GM23338 (cell line): ENCODE data around the gene TYSND1. TPM values are rescaled to one million over a fixed set of nuclear protein-coding genes. Genes with fewer than 3 reads are reported as not detected.

Source experiments
- ATAC-seq: fragments of 200-7000 bp; cut with Tn5 transposase; 3 replicates; pipeline ENCODE4 v1.9.1; 2020
- DNase-seq: peaks from one replicate; pipeline ENCODE4 v3.0.0-alpha.2; 2015; ENCODE audit warnings: low spot score
- H2AFZ ChIP-seq: fragments of 200-600 bp; sonication (generic); 2 replicates; pipeline ENCODE4 v1.8.0; 2016; ENCODE audit warnings: antibody characterized with exemption, mild to moderate bottlenecking, moderate library complexity
- H3F3A ChIP-seq: fragments of 200-600 bp; sonication (generic); replicated peaks from 2 replicates; pipeline ENCODE4 v1.8.0; 2017; ENCODE audit warnings: antibody characterized with exemption, mixed run types, low read depth
- H3K27ac ChIP-seq: fragments of 200-600 bp; sonication (generic); 2 replicates; pipeline ENCODE4 v1.6.1; 2016; ENCODE audit warnings: low read depth
- H3K27me3 ChIP-seq: fragments of 200-600 bp; sonication (generic); 2 replicates; pipeline ENCODE4 v1.8.0; 2016; ENCODE audit warnings: mild to moderate bottlenecking, mixed run types, moderate library complexity; ENCODE audit not compliant: insufficient read depth
- H3K36me3 ChIP-seq: fragments of 200-600 bp; sonication (generic); 2 replicates; pipeline ENCODE4 v1.8.0; 2016; ENCODE audit warnings: mild to moderate bottlenecking; ENCODE audit not compliant: insufficient read depth
- H3K4me1 ChIP-seq: fragments of 200-600 bp; sonication (generic); 2 replicates; pipeline ENCODE4 v1.8.0; 2016; ENCODE audit warnings: mild to moderate bottlenecking, moderate library complexity; ENCODE audit not compliant: insufficient read depth
- H3K4me2 ChIP-seq: fragments of 200-600 bp; sonication (generic); 2 replicates; pipeline ENCODE4 v1.7.1; 2017; ENCODE audit warnings: mixed run types
- H3K4me3 ChIP-seq: fragments of 200-600 bp; sonication (generic); 2 replicates; pipeline ENCODE4 v1.6.1; 2016; ENCODE audit warnings: mixed run types
- H3K79me2 ChIP-seq: fragments of 200-600 bp; sonication (generic); replicated peaks from 2 replicates; pipeline ENCODE4 v1.8.0; 2017; ENCODE audit warnings: mild to moderate bottlenecking; ENCODE audit not compliant: insufficient read depth
- H3K9me2 ChIP-seq: fragments of 200-600 bp; sonication (generic); 2 replicates; pipeline ENCODE4 v1.8.0; 2017; ENCODE audit not compliant: insufficient read depth
- H4K20me1 ChIP-seq: fragments of 200-600 bp; sonication (generic); replicated peaks from 2 replicates; pipeline ENCODE4 v1.8.0; 2017; ENCODE audit warnings: mild to moderate bottlenecking; ENCODE audit not compliant: insufficient read depth
- H3K27ac Mint-ChIP-seq: 2 replicates; pipeline ENCODE4 v1.8.0; 2020; ENCODE audit warnings: inconsistent platforms, mild to moderate bottlenecking, moderate library complexity, mixed read lengths
- H3K27me3 Mint-ChIP-seq: 3 replicates; pipeline ENCODE4 v1.8.0; 2022; ENCODE audit warnings: low read depth, mild to moderate bottlenecking, moderate library complexity, mixed read lengths, inconsistent platforms; ENCODE audit not compliant: insufficient read depth, poor library complexity
- H3K36me3 Mint-ChIP-seq: 3 replicates; pipeline ENCODE4 v1.8.0; 2021; ENCODE audit warnings: low read depth, mild to moderate bottlenecking, inconsistent platforms, moderate library complexity, mixed read lengths
- H3K4me1 Mint-ChIP-seq: 3 replicates; pipeline ENCODE4 v1.8.0; 2020; ENCODE audit warnings: mild to moderate bottlenecking, inconsistent platforms, mixed read lengths
- H3K4me3 Mint-ChIP-seq: 3 replicates; pipeline ENCODE4 v1.8.0; 2021; ENCODE audit warnings: moderate library complexity, mild to moderate bottlenecking, inconsistent platforms, mixed read lengths
- H3K9me3 Mint-ChIP-seq: 3 replicates; pipeline ENCODE4 v1.8.0; 2020; ENCODE audit warnings: moderate library complexity, mild to moderate bottlenecking, inconsistent platforms, mixed read lengths
- EZH2phosphoT487 ChIP-seq: fragments of 200-600 bp; sonication (generic); IDR thresholded peaks from one replicate; pipeline ENCODE4 v1.8.1; 2018; ENCODE audit warnings: antibody characterized with exemption; ENCODE audit not compliant: unreplicated experiment
- NANOG ChIP-seq: IDR thresholded peaks from 2 replicates; pipeline ENCODE4 v1.6.1; 2016; ENCODE audit warnings: antibody characterized with exemption, borderline replicate concordance
- REST ChIP-seq: IDR thresholded peaks from one replicate; pipeline ENCODE4 v1.6.1; 2018; ENCODE audit warnings: antibody characterized with exemption; ENCODE audit not compliant: unreplicated experiment
- STAT1 ChIP-seq: IDR thresholded peaks from one replicate; pipeline ENCODE4 v1.6.1; 2016; ENCODE audit warnings: antibody characterized with exemption; ENCODE audit not compliant: unreplicated experiment
- ZNF114 ChIP-seq: fragments of 250-450 bp; sonication (Bioruptor Pico); IDR thresholded peaks from 2 replicates; pipeline ENCODE4 v1.5.0; 2020; ENCODE audit warnings: mild to moderate bottlenecking, moderate library complexity
- ZNF462 ChIP-seq: fragments of 250-450 bp; sonication (Bioruptor Pico); IDR thresholded peaks from 2 replicates; pipeline ENCODE4 v1.5.0; 2020; ENCODE audit warnings: mild to moderate bottlenecking, moderate library complexity
- polyA plus RNA-seq: library from polyadenylated mRNA; unstranded; fragments of >200 nt; fragmentation: Nextera tagmentation; extraction: Ambion mirVana; gene quantifications from 2 replicates; pipeline ENCODE4 v1.2.1, GENCODE V29; 2016
- total RNA-seq: library from RNA; depleted of rRNA; stranded (reverse); fragments of >200 nt; shearing (Covaris generic); gene quantifications from 2 replicates; pipeline ENCODE4 v1.2.3, GENCODE V29; 2014

Gene TYSND1
- total and polyA plus RNA-seq, 2 experiments from 2014 or later: 5.2 to 19.5 TPM

GRCh38 chr10:70094250-70094649 is 52.2 kb downstream of the TYSND1 start:
- Mint-ChIP-seq H3K36me3 (peaks cover 19% of the 10 kb centered on the region), H3K4me1 (peaks cover 2% of the 10 kb centered on the region; the same call in 1 of the 3 replicates), H3K4me3 (no peak overlapping the region), H3K27ac (no peak overlapping the region), H3K27me3 (peaks cover 2% of the 10 kb centered on the region), H3K9me3 (no peaks in the 10 kb centered on the region)
- Histone ChIP-seq H3F3A (no peaks in the 10 kb centered on the region), H3K9me2 (no peaks in the 10 kb centered on the region), H3K27me3 (no peaks in the 10 kb centered on the region), H3K4me3 (no peak overlapping the region), H3K4me1 (no peaks in the 10 kb centered on the region), H3K36me3 (no peaks in the 10 kb centered on the region), H2AFZ (no peak overlapping the region), H3K4me2 (no peak overlapping the region), H3K27ac (no peak overlapping the region), H3K79me2 (no peaks in the 10 kb centered on the region), H4K20me1 (no peaks in the 10 kb centered on the region)
- no peak for DNase-seq
- TF ChIP-seq ZNF462 (CRISPR knock-in tag) (no peak), NANOG (no peak), ZNF114 (CRISPR knock-in tag) (no peak), REST (no peak), STAT1 (no peak), EZH2phosphoT487 (no peak)
- ATAC-seq: no peak
